ENCODE results near the gene RNASEH1.
"Not testable (repeated sequence)": the region's sequence is repeated elsewhere in the genome, so short reads cannot be mapped to it uniquely, and the experiment has no call there.

The RNASEH1 gene

DNA sequence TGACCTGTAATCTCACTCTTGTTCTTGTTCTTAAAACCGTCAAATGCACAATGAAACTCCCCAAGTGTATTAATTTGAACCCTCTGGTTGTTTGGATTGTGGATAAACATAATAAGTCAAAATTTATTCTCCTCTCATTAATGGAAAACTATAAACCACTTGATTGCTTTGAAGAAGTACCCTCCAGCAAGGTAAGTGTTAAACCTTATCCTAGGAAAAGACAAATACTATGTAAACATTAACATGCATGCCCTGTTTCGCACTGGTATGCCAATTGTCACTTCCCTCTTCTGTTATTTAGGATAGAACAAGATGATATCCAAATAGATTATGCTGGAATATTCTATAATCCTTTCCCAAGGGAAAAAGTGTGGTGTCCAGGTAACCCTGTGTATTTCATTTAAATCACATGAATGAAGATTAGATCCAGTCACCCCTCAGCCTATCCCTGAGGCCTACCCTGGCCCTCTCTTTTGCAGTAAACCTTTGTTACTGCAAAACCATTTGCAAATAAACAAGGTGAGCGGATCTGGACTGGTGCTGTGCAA lies 40.1 kb downstream of the RNASEH1 start:
- no peak for DNase-seq

GRCh38 chr2:3516831-3517230 lies 41.3 kb downstream of the RNASEH1 start:
- DNase-seq, result no peak

DNA sequence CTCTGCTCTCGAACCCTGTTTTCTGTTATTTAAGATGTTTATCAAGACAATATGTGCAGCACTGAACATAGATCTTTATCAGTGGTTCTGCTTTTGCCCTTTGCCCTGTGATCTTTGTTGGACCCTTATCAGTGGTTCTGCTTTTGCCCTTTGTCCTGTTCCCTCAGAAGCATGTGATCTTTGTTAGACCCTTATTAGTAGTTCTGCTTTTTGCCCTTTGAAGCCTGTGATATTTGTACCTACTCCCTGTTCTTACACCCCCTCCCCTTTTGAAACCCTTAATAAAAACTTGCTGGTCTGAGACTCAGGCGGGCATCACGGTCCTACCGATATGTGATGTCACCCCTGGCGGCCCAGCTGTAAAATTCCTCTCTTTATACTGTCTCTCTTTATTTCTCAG lies 42.7 kb downstream of the RNASEH1 start:
- DNase-seq, result not testable (repeated sequence)

DNA sequence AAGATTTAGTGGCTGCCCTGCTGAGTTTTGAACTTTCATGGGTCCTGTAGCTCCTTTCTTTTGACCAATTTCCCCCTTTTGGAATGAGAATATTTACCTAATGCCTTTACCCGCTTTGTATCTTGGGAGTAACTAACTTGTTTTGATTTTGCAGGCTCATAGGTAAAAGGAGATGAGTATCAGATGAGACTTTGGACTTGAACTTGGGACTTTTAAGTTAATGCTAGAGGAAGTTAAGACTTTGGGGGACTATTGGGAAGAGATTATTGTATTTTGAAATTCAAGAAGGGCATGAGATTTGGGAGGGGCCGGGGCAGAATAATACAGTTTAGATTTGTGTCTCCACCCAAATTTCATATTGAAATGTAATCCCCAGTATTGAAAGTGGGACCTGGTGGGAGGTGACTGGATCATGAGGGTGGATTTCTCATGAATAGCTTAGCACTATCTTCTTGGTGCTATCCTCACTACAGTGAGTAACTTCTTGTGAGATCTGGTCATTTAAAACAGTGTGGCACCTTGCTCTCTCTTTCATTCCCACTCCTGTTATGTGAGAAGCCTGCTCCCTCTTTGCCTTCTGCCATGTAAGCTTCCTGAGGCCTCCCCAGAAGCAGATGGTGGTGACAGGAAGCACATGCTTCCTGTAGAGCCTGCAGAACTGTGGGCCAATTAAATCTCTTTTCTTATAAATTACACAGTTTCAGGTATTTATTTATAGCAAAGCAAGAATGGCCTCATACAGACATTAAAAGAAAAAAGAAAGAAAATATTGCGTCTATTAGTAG lies 44.9 kb downstream of the RNASEH1 start:
- DNase-seq, result no peak

GRCh38 chr2:3512086-3512485 lies 46.0 kb downstream of the RNASEH1 start:
- DNase-seq, result no peak

DNA sequence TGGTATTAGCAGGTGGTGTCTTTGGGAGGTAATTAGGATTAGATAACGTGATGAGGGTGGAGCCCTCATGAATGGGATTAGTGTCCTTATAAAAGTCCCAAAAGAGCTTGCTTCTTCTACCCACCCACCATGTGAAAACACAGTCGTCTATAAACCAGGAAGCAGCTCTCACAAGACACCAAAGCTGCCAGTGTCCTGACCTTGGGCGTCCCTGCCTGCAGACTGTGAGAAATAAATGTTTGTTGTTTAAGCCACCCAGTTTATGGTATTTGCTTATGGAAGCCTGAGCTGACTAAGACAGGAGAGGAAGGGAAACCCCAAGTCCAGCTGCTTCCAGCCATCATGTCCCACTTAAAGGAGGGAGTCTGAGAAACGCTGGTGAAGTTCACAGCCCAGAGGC lies 52.4 kb downstream of the RNASEH1 start:
- no peak for DNase-seq

GRCh38 chr2:3504741-3505140 lies 53.4 kb downstream of the RNASEH1 start:
- no peak for DNase-seq

DNA sequence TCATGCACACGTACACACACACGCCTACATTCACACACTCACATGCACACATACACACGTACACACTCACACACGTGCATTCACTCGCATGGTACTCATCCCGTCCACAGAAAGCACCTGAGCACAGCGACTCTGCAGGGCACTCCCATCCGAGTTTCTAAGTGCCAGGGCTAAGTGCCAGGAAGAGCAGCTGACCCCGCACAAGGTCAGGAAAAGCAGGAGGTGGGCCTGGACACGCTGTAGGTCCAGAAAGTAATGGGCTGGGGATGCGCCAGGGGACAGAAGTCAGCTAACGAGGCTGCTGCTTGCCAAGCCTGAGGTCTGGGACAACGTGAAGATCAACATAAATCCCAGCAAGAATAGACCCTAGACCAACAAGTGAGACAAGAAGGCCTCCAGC lies 54.6 kb downstream of the RNASEH1 start:
- DNase-seq, result no peak

GRCh38 chr2:3503046-3503445 lies 55.1 kb downstream of the RNASEH1 start:
- DNase-seq, result no peak

DNA sequence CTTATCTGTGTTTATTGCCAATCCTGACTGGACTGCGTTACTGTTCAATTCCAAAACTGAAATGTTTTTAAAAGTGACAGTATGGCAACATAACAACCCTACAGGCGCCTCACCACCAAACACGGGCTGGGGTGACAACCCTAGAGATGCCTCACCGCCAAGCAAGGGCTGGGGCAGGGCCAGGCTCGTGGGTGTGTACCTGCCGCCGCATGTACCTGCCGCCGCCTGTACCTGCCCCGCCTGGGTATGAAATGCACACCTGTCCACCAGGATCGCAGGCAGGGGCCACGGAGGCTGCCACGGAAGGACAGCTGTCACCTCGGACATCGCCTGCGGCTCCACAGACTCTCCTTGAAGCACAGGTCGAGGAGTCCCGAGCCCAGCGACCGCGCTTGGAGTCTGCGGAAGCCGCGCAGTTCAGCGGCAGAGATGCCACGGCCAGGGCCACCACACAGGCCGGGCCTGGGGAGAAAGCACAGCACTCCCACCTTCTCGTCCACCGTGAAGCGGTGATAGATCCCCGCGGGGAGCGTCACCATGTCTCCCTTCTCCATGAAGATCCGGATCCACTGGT lies 57.7 kb downstream of the RNASEH1 start:
- no peak for DNase-seq

DNA sequence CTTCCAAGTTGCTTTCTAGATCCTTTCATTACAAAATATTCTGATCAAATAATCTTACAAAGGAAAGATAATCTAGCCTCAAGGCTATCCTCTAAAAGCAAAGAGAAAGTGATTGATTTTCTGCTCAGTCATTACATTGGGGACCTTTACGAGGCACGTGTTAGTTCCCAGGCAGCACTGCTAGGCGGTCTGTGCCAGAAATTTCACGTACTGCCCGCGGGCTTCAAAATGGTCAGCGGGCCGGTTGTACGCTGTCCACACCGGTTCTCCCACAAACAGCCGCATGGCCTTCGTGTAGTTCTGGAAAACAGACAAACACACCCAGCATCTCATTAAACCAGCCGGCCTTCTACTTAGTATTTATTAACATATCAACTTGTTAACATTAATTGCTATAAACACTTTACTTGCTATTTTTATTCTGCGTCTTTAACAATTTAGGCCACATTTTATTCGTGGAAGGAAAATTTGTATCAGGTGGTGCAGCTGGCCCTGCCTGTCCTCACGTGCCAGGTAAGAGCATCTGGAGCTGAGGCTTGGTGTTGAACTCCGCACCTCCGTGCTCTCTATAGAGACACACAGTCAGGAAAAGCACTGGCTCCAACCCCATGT lies 59.2 kb downstream of the RNASEH1 start:
- no peak for DNase-seq

DNA sequence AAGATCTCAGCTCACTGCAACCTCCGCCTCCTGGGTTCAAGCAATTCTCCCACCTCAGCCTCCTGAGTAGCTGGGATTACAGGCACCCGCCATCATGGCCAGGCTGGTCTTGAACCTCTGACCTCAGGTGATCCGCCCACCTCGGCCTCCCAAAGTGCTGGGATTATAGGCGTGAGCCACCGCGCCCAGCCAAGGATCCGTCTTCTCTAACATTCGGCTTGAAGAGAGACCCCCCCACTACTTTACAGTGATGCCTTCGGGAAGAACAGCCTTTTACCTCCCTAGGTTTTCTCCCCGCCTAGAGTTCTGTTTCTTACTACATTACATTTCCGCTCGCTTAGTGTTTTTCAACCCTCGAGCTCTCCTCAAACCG lies 61.4 kb downstream of the RNASEH1 start:
- not testable (repeated sequence) for DNase-seq
